ENCODE results near the gene MOB4.
"Not testable (repeated sequence)": the region's sequence is repeated elsewhere in the genome, so short reads cannot be mapped to it uniquely, and the experiment has no call there.

Gene MOB4

DNA sequence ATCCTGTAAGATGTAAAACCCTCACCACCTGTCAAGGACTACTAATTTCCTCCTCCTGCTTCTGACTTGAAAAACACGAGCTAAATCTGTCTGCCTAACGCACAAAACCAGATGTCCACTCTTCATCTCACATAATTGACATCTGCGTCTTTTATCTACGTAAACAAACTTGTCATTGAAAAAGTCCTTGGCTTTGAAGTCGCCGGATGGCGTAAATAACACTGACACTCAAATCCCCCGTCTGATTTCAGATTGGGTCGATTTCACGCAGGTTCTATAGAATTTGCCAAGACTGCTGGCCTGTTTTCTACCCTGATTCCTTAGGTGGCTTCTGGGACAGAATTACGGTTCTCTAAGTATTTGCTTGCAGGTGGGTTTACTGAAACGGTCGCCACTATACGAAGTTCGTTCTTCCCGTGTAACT, 539 bp upstream of the MOB4 start:
- DNase-seq = peak; percentile 35

GRCh38 chr2:197516393-197516761, 511 bp downstream of the MOB4 start:
- no peak for DNase-seq

- DNase-seq = no peak
Measured at GRCh38 chr2:197517150-197517549, 1.3 kb downstream of the MOB4 start.

DNA sequence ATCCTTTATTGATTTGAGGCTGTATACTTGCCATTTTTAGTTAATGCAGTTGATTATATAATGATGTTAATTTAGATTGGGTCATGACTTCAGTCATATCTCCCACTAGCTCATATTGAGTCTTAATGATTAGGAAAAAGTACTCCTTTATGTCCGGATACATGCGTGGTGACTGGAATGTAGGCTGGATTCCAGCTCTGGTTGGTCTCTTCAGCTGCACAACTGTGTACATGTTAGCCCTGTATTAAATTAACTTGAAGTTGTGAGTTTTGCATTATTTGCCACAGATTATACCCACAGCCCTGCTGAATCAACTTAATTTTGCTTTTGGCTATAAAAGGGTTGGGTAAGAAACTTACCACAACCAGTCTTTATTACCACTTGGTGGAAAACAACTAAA, 22.5 kb downstream of the MOB4 start:
- no peak for DNase-seq

- DNase-seq = no peak
Measured at GRCh38 chr2:197539734-197540133, 23.9 kb downstream of the MOB4 start.

- no peak for DNase-seq
Measured at GRCh38 chr2:197543206-197543605, 27.3 kb downstream of the MOB4 start.

- no peak for DNase-seq
Measured at GRCh38 chr2:197547163-197547900, 31.5 kb downstream of the MOB4 start.

DNA sequence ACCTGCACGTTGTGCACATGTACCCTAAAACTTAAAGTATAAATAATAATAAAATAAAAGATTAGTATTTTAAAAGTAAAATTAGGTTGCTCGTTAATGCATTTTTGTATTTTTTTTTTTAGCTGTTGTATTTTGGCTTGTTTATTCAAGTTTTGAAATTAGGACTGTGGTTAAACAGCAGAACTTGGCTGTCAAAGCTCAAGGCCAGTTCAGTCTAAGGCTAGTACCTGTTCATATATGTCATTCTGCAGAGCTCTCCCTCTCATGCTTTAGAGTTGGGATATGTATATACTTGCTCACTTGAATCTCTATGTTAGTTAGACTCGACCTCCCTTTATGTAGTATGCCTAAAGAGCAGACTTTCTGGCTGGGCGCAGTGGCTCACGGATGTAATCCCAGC, 32.7 kb downstream of the MOB4 start:
- no peak for DNase-seq

GRCh38 chr2:197551260-197551659, 35.4 kb downstream of the MOB4 start:
- DNase-seq = not testable (repeated sequence)

DNA sequence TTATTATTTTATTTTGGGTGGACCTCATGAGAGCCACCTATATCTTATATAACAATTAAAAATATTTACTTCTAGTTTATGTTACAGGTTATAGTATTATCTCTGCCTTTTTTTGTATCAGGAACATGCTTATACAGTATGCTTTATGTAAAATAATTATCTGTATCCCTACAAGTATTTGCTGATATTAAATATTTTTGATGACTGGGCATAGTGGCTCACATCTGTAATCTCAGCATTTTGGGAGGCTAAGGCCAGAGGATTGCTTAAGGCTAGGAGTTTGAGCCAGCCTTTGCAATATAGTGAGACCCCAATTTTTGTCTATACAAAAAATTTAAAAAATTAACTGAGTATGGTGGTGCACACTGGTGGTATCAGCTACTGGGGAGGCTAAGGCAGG, 39.6 kb downstream of the MOB4 start:
- DNase-seq = no peak

DNA sequence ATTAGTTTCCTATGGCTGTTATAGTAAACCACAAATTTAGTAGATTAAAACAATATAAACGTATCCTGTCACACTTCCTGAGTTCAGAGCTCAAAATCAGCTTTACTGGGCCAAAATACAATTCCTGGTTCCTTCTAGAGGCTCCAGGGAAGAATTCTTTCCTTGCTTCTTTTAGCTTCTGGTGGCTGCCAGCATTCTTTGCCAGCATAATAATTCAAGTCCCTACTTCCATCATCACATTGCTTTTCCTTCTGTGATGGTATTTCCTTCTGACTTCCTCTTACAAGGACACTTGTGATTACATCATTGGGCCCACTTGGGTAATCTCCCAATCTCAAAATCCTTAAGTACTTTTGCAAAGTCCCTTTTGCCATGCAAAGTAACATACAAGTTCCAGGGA, 40.6 kb downstream of the MOB4 start:
- no peak for DNase-seq

DNA sequence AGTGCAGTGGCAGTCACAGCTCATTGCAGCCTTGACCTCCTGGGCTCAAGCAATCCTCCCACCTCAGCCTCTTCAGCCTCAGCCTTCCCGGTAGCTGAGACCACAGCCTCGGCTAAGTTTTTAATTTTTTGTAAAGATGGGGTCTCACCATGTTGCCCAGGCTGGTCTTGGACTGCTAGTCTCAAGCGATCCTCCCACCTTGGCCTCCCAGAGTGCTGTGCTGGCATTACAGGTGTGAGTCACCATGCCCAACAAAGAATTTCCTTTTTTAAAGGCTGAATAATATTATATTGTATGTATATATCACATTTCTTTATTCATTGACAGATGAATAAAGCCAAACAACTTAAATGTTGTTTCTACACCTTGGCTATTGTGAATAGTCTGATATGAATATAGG, 42.5 kb downstream of the MOB4 start:
- no peak for DNase-seq

GRCh38 chr2:197559681-197560080, 43.8 kb downstream of the MOB4 start:
- no peak for DNase-seq

DNA sequence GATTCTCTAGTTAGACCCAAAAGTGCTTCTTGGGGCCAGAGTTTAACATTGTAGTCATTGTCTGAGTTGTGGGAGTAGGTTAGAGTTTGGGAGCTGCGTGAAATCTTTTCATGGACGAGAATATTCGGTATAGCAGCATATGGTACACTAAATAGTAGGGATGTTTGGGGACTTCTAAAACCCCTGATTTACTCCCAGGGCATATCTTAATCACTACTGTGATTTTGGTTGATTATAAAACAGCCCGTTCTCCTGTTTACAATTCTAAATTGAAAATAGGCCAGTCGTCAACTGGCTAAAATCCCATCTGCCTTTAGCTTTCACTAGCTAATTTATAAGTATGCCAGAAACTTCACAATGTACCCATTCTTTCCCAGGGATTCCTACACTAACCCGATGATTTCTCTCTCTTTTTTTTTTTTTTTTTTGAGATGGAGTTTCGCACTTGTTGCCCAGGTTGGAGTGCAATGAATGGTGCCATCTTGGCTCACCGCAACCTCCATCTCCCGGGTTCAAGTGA, 44.3 kb downstream of the MOB4 start:
- DNase-seq = no peak

DNA sequence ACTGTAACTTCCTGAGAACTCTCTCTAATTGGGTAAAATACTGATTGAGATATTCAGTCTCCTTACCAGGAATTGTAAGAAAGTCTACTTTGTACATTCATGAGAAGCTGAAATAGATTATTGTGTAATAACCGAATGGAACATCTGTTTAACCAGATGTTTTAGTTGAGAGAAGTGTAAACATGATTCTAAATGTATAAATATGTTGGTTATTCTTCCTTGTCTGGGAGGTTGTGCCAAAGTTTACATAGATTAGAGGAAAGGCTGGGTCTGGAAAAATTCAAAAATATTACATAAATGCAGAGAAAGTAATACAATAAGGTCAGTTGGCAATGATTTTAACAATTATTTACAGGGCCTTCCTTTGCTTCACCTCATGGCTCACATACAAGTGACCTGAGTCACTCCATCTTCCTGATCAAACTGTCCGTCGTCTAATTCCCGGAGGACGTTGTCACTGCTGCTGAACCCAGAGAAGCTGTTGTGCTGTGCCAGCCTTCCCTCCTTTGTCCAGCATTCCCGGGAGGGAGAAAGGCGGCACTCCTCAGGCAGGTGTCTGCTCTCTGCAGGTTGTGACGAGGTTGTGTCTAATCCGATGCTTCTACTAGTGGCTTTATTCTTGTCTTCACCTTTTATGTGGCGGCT, 55.9 kb downstream of the MOB4 start:
- no peak for DNase-seq

- DNase-seq = no peak
Measured at GRCh38 chr2:197573608-197574007, 57.7 kb downstream of the MOB4 start.

DNA sequence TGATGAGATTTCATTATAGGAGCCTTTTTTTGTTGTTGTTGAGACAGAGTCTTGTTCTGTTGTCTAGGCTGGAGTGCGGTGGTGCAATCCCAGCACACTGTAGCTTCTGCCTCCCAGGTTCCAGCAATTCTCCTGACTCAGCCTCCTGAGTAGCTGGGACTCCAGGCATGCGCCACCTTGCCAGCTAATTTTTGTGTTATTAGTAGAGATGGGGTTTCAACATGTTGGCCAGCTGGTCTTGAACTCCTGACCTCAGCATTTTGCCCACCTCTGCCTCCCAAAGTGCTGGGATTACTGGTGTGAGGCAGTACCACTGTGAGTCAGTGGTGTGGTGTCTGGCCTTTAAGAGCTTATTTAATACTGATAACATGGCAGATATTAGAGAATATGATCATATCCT, 60.1 kb downstream of the MOB4 start:
- DNase-seq = no peak

GRCh38 chr2:197576631-197577030, 60.8 kb downstream of the MOB4 start:
- no peak for DNase-seq

- no peak for DNase-seq
Measured at GRCh38 chr2:197577446-197577845, 61.6 kb downstream of the MOB4 start.

DNA sequence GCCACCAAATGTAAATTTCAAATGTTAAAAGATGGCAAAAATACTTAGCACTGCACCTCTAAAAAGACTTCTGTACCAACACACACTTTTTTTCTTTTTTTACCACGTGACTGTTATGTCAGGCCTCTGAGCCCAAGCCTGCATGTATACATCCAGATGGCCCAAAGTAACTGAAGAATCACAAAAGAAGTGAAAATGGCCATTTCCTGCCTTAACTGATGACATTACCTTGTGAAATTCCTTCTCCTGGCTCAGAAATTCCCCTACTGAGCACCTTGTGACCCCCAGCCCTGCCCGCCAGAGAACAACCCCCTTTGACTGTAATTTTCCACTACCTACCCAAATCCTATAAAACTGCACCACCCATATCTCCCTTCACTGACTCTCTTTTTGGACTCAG, 62.4 kb downstream of the MOB4 start:
- not testable (repeated sequence) for DNase-seq

- not testable (repeated sequence) for DNase-seq
Measured at GRCh38 chr2:197580166-197580565, 64.3 kb downstream of the MOB4 start.

- DNase-seq = not testable (repeated sequence)
Measured at GRCh38 chr2:197587255-197587654, 71.4 kb downstream of the MOB4 start.

- no peak for DNase-seq
Measured at GRCh38 chr2:197591339-197592072, 75.6 kb downstream of the MOB4 start.

DNA sequence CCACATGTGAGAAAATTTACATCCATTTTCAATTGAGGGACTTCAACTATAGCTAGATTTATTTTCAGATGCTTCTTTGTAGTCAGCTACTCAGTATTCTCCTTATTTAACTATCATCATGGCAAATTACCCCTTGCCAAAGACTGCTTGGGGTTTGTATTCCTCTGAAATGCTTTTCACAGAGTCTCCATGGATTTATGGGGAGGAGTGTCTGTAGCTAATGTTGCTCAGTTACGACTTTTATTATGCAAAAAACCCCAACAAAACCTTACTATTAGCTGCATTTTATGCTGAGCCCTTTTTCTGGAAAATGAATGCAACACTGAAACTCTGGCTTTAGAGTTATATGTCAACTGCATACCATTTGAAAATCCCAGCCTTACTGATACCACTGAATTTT, 80.9 kb downstream of the MOB4 start:
- DNase-seq = no peak
